GM18951 (cell line): ENCODE results near the gene GDF11.

Experiments used
- POLR2A ChIP-seq: IDR thresholded peaks from 4 replicates; pipeline ENCODE4 v1.6.1; 2011; ENCODE audit warnings: mild to moderate bottlenecking; ENCODE audit not compliant: insufficient read length, insufficient read depth; ENCODE audit errors: extremely low read depth
- in situ Hi-C: fragments of 300-500 bp; cut with MboI; formaldehyde crosslinking; loops from one replicate; pipeline ENCODE4 v1.12.0; 2022; ENCODE audit warnings: low sequenced_read_pairs, mixed read lengths, inconsistent platforms; ENCODE audit not compliant: unreplicated experiment

GDF11 gene

GRCh38 chr12:55712700-55713415, 30.1 kb upstream of the GDF11 start:
- TF ChIP-seq POLR2A, result no peak
- in situ Hi-C loops, result no loop called here

DNA sequence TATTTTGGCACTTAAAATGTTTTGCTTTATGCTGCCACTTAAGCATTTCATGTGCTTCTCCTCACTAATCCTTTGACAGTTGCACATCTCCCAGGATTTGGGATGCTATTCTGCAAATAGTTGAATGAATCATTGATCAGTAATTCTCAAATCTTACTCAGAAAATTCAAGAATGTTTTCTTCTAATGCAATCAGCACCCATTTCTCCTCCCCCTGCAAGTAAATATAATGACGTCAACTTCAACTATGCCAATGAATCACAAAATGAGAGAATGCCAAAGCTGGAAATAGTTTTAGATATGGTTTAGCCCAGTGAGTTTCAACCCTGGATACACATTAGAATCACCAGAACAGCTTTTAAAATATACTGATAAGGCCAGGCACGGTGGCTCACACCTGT, 29.2 kb upstream of the GDF11 start:
- TF ChIP-seq POLR2A, result no peak
- in situ Hi-C loops, result no loop called here

DNA sequence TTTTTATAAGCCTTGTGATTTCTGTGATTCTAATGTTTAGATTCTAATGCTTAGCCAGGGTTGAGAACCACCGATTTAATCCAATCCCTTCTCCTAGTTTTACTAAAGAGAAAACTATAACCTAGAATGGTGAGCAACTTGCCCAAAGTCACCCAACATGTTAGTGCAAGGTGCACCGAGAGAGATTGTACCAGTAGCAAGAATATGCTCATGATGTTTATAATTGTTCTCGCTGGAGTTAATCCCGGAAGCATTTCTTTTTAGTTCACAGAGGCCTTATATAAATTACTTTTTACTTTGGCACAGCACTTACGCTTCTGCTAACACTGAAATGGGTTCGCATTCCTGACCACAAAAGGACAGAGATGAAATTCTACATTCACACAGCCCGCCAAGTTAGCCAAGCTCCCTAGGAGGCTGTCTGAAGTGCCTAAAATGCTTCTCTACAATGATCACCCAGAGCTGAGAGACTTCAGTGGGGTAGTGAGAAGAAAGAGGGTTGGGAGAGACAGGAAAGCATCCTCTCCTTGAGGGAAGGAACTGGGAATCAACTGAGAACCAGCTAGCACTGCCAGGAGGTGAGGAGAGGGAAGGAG, 27.7 kb upstream of the GDF11 start:
- TF ChIP-seq POLR2A, result no peak
- in situ Hi-C loops, result no loop called here

DNA sequence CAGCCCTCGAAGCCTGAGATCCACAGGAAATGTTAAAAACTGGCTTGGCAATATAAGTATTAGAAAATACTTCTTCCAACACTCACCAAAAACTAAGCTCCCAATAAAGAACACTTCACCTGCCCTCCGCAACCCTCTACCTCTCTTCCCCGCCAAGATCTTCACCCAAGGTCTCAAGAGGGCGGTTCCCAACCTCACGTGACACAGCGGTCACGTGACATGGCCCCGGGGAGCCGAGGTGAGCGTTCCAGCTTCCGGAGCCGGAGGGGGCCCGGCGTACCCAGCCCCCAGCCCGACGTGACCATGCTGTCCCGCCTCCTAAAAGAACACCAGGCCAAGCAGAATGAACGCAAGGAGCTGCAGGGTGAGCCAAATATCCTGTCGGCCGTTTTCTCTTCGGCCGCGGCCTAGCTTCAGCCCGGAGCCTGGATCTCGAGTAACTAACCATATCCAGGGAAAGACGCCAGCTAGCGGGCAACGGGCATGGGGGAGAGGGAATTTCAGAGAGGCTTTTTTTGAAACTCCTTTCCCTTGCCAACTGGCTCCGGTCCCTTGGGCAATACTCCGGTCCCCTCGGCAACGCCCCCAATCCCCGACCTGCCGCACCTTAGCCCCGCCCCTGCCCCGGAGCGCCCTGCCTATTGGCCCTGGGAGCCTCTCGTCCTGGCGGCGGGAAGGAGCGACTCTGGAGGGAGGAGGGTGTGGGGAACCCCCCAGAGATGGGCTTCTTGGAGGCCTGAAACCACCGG, 26.9 kb upstream of the GDF11 start, which contains the start of gene BLOC1S1:
Gene BLOC1S1 (plus strand): TSS at position 214 of the 749 bp plus-strand sequence. CDS start 6 bp downstream, at position 220.
- in situ Hi-C loops, result no loop called here
- peak; percentile 66 for TF ChIP-seq POLR2A

- in situ Hi-C loops, result no loop called here
Observed at GRCh38 chr12:55716582-55716957, 26.4 kb upstream of the GDF11 start.

GRCh38 chr12:55717011-55718007, 25.6 kb upstream of the GDF11 start:
- no peak for TF ChIP-seq POLR2A
- in situ Hi-C loops, result no loop called here

More at GRCh38 chr12:55716582-55716957, 26.4 kb upstream of the GDF11 start:
- no peak for TF ChIP-seq POLR2A

GRCh38 chr12:55718015-55718414, 24.9 kb upstream of the GDF11 start:
- in situ Hi-C loops, result no loop called here
- TF ChIP-seq POLR2A, result no peak

GRCh38 chr12:55718624-55719275, 24.2 kb upstream of the GDF11 start:
- TF ChIP-seq POLR2A, result no peak
- in situ Hi-C loops, result no loop called here

DNA sequence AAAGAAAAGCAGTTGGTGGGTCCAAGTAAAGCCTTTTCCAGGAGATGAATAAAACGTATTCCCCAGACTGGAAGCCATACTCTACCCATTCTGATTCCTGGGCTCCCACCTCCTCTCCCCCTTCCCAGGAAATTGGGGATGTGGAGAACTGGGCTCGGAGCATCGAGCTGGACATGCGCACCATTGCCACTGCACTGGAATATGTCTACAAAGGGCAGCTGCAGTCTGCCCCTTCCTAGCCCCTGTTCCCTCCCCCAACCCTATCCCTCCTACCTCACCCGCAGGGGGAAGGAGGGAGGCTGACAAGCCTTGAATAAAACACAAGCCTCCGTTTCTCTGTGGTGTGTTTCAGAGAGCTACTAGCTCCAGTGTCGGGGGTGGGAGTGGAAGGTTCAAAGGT, 23.6 kb upstream of the GDF11 start:
- in situ Hi-C loops, result no loop called here
- TF ChIP-seq POLR2A, result no peak

DNA sequence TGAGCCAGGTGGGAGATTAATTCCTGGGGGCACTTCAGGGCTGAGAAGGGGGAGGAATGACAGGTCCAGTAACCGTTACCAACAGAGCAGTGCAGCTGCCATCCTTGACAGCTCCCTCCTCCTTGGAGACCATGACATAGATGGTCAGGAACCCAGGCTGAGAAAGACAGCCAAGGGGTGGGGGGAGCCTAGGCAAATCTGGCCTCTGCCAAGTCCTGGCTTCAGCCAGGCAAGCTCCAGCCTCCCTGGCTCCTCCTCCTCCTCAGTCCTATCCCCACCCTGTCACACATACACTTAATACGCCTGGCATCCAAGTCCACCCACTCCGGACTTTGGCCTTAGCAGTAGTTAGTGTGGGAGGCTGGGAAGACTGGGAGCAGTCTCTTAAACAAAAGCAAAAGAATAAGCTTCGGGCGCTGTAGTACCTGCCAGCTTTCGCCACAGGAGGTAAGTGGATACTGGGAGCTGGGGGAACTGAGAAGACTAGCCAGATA, 22.8 kb upstream of the GDF11 start, which contains the start of gene RDH5:
Gene RDH5 (plus strand): TSS at position 323 of the 494 bp plus-strand sequence. CDS start 792 bp downstream, outside the sequence.
- in situ Hi-C loops, result no loop called here
- TF ChIP-seq POLR2A, result no peak

- in situ Hi-C loops, result no loop called here
- TF ChIP-seq POLR2A, result no peak
Observed at GRCh38 chr12:55720894-55721444, 22.0 kb upstream of the GDF11 start.
